Uterus (tissue), 2 donors: ENCODE measurements around the gene RNF157.

ENCODE experiments used
- POLR2A ChIP-seq, 2 donors: fragments of 450-650 bp; IDR thresholded peaks; one replicate each; pipeline ENCODE4 v1.6.1; 2016; ENCODE audit warnings: antibody characterized with exemption in 2 of 2, mild to moderate bottlenecking in 1 of 2, moderate library complexity in 1 of 2
- TF ChIP-seq, protein P1 (sequence below), 4 experiments: fragments of 200-600 bp in 2 of 4; fragments of 450-650 bp in 2 of 4; sonication (generic) in 2 of 4; IDR thresholded peaks; one replicate each; pipeline ENCODE4 v1.5.1; 2016 to 2019; ENCODE audit warnings: antibody characterized with exemption in 4 of 4, mild to moderate bottlenecking in 2 of 4, moderate library complexity in 1 of 4

DNA sequence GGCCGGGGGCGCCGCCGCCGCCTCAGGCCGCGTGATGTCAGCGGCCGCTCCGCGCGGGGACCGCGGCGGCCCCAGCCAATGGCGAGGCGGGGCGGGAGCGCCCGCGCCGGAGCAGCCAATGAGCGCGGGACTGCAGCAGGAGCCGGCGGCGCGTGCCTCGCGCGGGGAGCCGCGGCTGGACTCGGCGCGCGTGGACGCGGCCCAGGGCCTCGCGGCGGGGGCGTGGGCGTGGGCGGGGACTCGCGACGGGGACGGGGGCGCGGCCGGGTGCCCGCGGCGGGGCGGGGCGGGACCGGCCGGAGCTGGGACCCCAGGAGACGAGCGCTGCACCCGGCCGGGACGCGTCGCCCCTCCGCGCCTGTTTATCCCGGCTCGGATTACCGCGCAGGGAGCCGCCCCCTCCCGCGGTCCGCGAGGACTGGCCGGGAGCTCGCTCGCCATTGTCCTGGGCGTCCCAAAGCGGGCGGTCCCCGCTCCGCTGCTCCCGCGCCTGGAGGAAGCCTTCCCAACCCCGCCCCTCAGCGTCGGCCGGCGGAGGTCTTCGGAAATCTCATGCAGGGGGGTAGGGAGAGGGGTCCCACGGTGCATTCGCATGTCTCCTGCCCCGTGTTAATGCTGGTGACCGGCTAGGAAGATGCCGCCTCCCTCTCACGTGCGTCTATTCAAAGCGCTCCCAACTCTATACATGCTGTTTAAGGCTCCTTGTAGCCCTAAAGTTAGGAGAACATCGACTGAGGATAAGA, at the start of gene RNF157:
- TF ChIP-seq, protein P1, sequence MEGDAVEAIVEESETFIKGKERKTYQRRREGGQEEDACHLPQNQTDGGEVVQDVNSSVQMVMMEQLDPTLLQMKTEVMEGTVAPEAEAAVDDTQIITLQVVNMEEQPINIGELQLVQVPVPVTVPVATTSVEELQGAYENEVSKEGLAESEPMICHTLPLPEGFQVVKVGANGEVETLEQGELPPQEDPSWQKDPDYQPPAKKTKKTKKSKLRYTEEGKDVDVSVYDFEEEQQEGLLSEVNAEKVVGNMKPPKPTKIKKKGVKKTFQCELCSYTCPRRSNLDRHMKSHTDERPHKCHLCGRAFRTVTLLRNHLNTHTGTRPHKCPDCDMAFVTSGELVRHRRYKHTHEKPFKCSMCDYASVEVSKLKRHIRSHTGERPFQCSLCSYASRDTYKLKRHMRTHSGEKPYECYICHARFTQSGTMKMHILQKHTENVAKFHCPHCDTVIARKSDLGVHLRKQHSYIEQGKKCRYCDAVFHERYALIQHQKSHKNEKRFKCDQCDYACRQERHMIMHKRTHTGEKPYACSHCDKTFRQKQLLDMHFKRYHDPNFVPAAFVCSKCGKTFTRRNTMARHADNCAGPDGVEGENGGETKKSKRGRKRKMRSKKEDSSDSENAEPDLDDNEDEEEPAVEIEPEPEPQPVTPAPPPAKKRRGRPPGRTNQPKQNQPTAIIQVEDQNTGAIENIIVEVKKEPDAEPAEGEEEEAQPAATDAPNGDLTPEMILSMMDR (IDR thresholded peaks at IDR 0.05) = no peak
- TF ChIP-seq POLR2A (IDR thresholded peaks at IDR 0.05) = peak in 1 of 2 donors; percentile 31
